OCI-LY3 (cell line): ENCODE data around the gene SLITRK3.

ENCODE experiments used
- H2AFZ ChIP-seq: fragments of 200-600, 300-600 bp; shearing (Covaris generic); 2 replicates; pipeline ENCODE4 v1.6.0; 2014; ENCODE audit warnings: antibody characterized with exemption, low read depth, low read length
- H3K27ac ChIP-seq: fragments of 200-600, 300-600 bp; sonication (generic); 2 replicates; pipeline ENCODE4 v1.5.1; 2014; ENCODE audit warnings: mild to moderate bottlenecking, low read length, moderate library complexity, mixed read lengths
- H3K27me3 ChIP-seq: fragments of 200-600, 300-600 bp; sonication (generic); 2 replicates; pipeline ENCODE4 v1.6.1; 2014; ENCODE audit warnings: low read depth, low read length, mixed read lengths
- H3K36me3 ChIP-seq: fragments of 200-600, 300-600 bp; sonication (generic); replicated peaks from 2 replicates; pipeline ENCODE3; 2014; ENCODE audit warnings: low read depth, low read length, mixed read lengths
- H3K4me1 ChIP-seq: fragments of 300-600, 200-600 bp; sonication (generic); 2 replicates; pipeline ENCODE4 v1.6.1; 2014; ENCODE audit warnings: low read length, mixed read lengths
- H3K4me2 ChIP-seq: fragments of 200-600, 300-600 bp; sonication (generic); 2 replicates; pipeline ENCODE4 v1.6.1; 2014; ENCODE audit warnings: low read length, mixed read lengths
- H3K4me3 ChIP-seq: fragments of 300-600, 200-600 bp; sonication (generic); 2 replicates; pipeline ENCODE4 v1.5.1; 2014; ENCODE audit warnings: antibody characterized with exemption, mild to moderate bottlenecking, low read length, moderate library complexity
- H3K79me2 ChIP-seq: fragments of 300-600, 200-600 bp; shearing (Covaris generic); 2 replicates; pipeline ENCODE4 v1.6.1; 2014; ENCODE audit warnings: mild to moderate bottlenecking, low read length, mixed read lengths
- H3K9ac ChIP-seq: fragments of 300-600, 200-600 bp; shearing (Covaris generic); 2 replicates; pipeline ENCODE4 v1.6.0; 2014; ENCODE audit warnings: mild to moderate bottlenecking, low read length, moderate library complexity
- H3K9me3 ChIP-seq: fragments of 200-600, 300-600 bp; shearing (Covaris generic); 2 replicates; pipeline ENCODE4 v1.6.1; 2014; ENCODE audit warnings: low read length, mixed read lengths; ENCODE audit not compliant: insufficient read depth
- H4K20me1 ChIP-seq: fragments of 200-600, 300-600 bp; sonication (generic); 2 replicates; pipeline ENCODE4 v1.6.1; 2016; ENCODE audit warnings: low read length, mixed read lengths; ENCODE audit not compliant: insufficient read depth
- CTCF ChIP-seq: fragments of 200-600, 300-600 bp; sonication (generic); IDR thresholded peaks from 2 replicates; pipeline ENCODE4 v1.5.1; 2014; ENCODE audit warnings: antibody characterized with exemption, low read length, low read depth
- EZH2phosphoT487 ChIP-seq: fragments of 200-600 bp; shearing (Covaris generic); IDR thresholded peaks from 2 replicates; pipeline ENCODE4 v1.6.1; 2018; ENCODE audit warnings: antibody characterized with exemption, mixed run types, low read depth

SLITRK3 gene

GRCh38 chr3:165210132-165210531 lies 13.9 kb upstream of the SLITRK3 start:
- Histone ChIP-seq H3K79me2 (no peaks in the 10 kb centered on the region), H2AFZ (no peak overlapping the region), H3K27me3 (no peaks in the 10 kb centered on the region), H3K4me1 (no peaks in the 10 kb centered on the region), H3K9me3 (no peaks in the 10 kb centered on the region), H3K27ac (no peak overlapping the region), H3K9ac (no peak overlapping the region), H4K20me1 (no peaks in the 10 kb centered on the region), H3K4me3 (no peak overlapping the region), H3K36me3 (no peaks in the 10 kb centered on the region), H3K4me2 (no peak overlapping the region)
- TF ChIP-seq CTCF (peak; percentile 16), EZH2phosphoT487 (no peak)

- no peaks in the 10 kb centered on the region for H3K36me3 ChIP-seq
- H2AFZ ChIP-seq: peak overlapping the region; percentile 89
- H3K4me3 ChIP-seq: peak overlapping the region; percentile 79
- no peaks in the 10 kb centered on the region for H3K4me1 ChIP-seq
- H3K9ac ChIP-seq: peak overlapping the region; percentile 29
- no peaks in the 10 kb centered on the region for H3K79me2 ChIP-seq
- peak overlapping the region; percentile 90 for H3K4me2 ChIP-seq
- H4K20me1 ChIP-seq: no peaks in the 10 kb centered on the region
- TF ChIP-seq EZH2phosphoT487 (no peak), CTCF (peak; percentile 94)
- H3K27ac ChIP-seq: no peak overlapping the region
- no peaks in the 10 kb centered on the region for H3K9me3 ChIP-seq
- no peaks in the 10 kb centered on the region for H3K27me3 ChIP-seq
Measured at GRCh38 chr3:165206454-165207266, 10.5 kb upstream of the SLITRK3 start.

- TF ChIP-seq EZH2phosphoT487: no peak
- TF ChIP-seq CTCF: no peak
- H3K27ac ChIP-seq: no peak overlapping the region
- peaks cover 9% of the 10 kb centered on the region for H3K4me1 ChIP-seq
- H3K79me2 ChIP-seq: no peaks in the 10 kb centered on the region
- no peaks in the 10 kb centered on the region for H4K20me1 ChIP-seq
- H3K4me3 ChIP-seq: no peak overlapping the region
- no peak overlapping the region for H2AFZ ChIP-seq
- no peak overlapping the region for H3K9ac ChIP-seq
- H3K9me3 ChIP-seq: no peaks in the 10 kb centered on the region
- H3K36me3 ChIP-seq: no peaks in the 10 kb centered on the region
- H3K4me2 ChIP-seq: no peak overlapping the region
- no peaks in the 10 kb centered on the region for H3K27me3 ChIP-seq
Measured at GRCh38 chr3:165204445-165204844, 8.3 kb upstream of the SLITRK3 start.

- H3K27ac ChIP-seq: no peak overlapping the region
- no peak overlapping the region for H2AFZ ChIP-seq
- H3K9me3 ChIP-seq: no peaks in the 10 kb centered on the region
- no peak for TF ChIP-seq CTCF
- no peak for TF ChIP-seq EZH2phosphoT487
- H3K4me2 ChIP-seq: no peak overlapping the region
- H3K36me3 ChIP-seq: no peaks in the 10 kb centered on the region
- no peaks in the 10 kb centered on the region for H3K27me3 ChIP-seq
- H4K20me1 ChIP-seq: no peaks in the 10 kb centered on the region
- H3K9ac ChIP-seq: no peak overlapping the region
- H3K4me1 ChIP-seq: peaks cover 9% of the 10 kb centered on the region
- no peak overlapping the region for H3K4me3 ChIP-seq
- H3K79me2 ChIP-seq: no peaks in the 10 kb centered on the region
Measured at GRCh38 chr3:165202995-165203394, 6.8 kb upstream of the SLITRK3 start.
